HG03565 (cell line): ENCODE data around the gene TIPARP.
"Not testable (repeated sequence)": the region's sequence is repeated elsewhere in the genome, so short reads cannot be mapped to it uniquely, and the experiment has no call there.

Experiments used
- ATAC-seq: cut with Tn5 transposase; IDR thresholded peaks from one replicate; pipeline ENCODE4 v1.9.1; 2021; ENCODE audit warnings: mild to moderate bottlenecking, moderate library complexity; ENCODE audit not compliant: unreplicated experiment

TIPARP gene

DNA sequence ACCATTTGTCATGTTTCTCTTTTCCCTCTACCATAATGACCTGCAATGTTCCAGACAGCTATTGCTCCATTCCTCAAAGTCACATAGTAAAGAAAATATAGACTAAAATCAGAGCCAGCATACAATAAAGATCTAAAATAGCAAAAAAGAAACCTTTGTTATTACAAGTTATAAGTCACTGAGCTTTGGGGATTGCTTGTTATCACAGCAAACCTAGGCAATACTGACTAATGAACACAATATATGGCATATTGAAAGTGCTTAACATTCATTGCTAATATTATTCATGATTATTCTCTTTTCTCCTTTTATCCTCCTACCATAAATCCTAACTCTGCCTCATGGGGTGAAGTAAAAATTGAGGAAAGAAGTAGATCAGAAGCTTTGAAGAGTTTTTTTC lies 27.4 kb upstream of the TIPARP start:
- ATAC-seq = no peak

DNA sequence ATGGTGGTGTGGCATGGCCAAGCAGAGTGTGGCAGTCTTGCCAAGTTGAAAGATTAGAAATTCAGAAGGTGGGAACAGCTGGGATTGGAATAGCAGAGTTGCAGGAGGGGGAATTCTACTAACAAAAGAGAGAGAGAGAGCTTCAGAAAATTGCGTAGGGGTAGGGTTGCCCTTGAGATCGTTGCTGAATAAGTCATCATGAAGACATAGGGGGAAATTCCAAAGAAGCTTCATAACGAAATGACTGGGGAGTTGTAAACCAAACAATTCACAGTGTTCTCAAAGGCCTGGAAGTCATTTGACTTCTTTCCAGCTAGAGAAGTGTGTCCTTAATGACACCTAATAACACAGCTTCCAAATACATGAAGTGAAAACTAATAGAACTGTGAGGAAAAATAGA lies 26.3 kb upstream of the TIPARP start:
- ATAC-seq = no peak

DNA sequence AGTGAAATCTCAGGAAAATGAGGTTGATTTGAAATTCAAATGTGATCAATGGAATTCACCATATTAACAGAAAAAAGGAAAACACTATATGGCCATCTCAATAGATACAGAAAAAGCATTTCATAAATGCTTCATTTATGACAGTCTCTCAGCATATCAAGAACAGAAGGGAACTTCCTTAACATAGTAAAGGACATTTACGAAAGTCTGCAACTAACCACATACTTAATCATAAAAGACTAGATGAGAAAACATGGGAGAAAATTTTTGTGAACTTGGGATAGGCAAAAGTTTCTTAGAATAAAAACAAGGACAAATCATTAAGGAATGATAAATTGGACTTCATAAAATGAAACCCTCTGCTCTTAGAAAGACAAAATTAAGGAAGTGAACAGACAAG lies 24.7 kb upstream of the TIPARP start:
- no peak for ATAC-seq

DNA sequence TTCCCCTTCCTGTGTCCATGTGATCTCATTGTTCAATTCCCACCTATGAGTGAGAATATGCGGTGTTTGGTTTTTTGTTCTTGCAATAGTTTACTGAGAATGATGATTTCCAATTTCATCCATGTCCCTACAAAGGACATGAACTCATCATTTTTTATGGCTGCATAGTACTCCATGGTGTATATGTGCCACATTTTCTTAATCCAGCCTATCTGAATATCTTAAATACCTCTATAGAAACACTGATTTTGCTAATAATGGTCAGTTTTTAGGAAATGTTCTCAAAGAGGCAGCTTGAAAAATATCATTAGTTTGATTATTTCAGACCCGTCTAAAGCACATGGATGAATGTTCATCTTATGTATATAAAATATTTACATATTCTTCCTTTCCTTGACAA lies 21.7 kb upstream of the TIPARP start:
- ATAC-seq = not testable (repeated sequence)

DNA sequence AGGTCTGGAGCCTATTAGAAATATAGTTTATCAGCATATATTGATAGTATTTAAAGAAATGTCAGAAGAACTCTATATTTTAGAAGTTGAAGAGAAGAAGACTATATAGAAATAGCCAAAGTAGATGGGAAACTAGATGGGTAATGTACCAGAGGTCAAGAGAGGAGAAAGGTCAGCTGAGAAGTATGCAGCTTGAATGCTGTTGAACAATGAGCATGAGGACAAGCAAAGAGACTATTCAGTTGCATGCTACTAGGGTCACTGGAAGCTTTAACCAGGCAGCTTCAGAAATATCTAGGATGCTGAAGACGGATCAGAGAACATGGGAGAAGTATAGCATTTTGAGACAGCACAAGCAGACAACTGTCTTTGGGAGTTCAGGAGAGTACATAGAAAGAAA lies 19.6 kb upstream of the TIPARP start:
- ATAC-seq = no peak

DNA sequence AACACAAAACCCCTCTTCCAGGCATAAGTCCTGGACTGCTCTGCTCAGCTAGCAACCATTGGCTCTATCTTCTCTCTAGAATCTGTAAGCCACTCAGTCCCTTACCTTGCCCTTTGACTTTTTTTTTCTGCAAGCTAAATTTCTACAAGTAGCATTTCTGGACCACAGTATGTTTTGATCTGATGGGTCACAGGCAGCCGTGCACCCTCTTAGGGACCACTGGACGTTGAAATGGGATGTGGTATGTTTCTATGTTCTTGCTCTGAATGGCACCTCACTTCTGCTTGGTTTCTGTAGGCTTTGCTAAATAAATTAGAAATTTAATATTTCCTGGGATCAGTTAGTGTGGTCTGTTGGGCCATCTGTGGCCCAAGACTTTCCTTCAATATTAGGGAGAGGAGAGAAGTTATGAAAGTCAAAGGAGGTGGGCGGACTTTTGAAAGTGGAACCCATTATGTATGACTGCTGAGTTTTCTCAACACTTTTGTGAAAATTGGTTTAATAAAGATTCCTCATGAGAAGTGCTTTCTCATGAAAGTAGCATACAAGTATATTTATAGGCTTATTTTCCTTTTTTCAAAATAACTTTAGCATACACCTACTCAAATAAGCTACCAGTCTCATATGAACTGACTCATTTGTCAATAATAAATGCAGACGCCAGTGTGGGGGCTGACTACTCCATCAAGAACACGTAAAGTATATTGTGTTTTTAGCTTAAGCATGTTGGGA lies 18.4 kb upstream of the TIPARP start:
- peak; percentile 41 for ATAC-seq

DNA sequence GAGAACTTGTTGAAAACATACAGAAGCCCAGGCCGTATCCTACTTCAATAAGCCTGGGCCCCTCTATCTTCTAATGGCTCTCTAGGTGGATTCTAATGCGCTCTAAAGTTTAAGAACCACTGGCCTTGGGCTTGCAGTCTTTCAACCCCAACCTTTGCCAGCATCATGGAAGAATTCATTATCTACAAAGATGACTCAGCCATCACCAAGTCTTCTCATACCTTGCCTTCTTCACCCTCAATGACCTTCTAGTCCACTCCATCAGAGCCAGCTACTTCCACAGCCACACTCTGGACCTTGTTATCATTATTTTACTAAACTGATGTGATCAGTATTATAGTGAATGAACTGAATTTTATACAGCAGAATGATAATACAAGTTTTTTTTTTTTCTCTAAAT lies 16.9 kb upstream of the TIPARP start:
- no peak for ATAC-seq

DNA sequence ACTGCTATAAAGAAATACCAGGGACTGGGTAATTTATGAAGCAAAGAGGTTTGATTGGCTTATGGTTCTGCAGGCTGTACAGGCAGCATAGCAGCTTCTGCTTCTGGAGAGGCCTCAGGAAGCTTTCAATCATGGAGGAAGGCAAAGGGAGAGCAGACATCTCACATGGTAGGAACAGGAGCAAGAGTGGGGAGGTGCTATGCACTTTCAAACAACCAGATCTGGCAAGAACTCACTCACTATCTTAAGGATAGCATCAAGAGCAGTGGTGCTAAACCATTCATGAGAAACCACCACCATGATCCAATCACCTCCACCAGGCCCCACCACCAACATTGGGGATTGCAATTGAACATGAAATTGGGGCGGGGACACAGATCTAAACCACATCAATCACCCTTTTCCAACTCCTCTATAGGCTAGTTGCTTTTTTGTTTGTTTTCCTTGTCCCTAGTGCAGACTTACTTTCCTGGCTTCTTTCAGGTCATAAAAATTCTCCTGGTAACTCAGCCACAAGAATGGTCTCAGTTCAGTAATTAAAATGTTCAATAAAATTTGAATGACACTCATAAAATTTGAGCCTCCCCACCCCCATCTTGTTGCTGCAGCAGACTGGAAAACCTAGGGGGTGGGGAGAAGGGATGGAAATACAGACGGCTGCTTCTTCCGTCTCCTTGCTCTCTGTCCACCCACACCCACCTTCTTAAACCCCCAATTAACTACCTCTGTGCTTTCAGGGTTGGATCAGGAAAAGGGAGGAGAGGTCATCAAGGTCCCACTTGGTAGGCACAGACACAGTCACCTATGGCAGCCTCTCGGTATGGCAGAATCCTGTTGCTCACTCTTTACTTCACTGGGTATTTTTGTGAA lies 16.3 kb upstream of the TIPARP start:
- no peak for ATAC-seq

DNA sequence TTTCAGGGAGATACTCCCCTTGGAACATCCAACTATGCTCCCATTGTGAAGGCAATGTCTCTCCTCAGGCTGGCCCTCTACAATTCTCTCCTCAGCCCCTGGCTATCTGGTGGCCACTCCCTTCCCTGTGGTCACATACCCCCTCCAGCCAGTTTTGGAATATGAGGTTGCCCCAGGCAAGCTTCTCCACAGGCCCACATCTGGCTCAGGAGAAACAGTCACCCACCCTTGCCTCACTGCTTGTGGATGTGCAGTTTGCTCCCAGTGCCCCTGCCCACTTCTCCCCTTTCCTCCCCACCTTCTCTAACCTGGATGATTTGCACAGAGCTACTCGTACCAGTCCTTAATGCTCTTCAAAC lies 15.7 kb upstream of the TIPARP start:
- ATAC-seq = no peak

DNA sequence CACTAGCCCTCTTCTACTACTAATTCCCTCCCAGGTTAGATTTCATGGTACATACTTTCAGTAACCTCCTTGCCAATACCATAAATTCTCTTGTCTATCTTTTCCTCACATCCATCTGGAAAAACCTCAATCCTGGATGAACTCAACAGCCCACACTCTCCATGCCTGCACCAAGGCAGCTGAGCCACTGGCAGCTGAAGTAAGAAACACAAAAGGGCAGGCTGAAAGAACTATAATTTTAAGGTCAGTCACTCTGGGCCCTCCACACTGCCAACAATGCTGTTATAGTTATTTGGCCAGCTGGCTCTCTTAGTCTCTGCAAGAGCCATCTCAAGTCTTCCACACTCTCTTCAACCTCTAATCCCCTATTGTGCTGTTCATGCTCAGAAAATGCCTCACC lies 15.1 kb upstream of the TIPARP start:
- ATAC-seq = no peak

DNA sequence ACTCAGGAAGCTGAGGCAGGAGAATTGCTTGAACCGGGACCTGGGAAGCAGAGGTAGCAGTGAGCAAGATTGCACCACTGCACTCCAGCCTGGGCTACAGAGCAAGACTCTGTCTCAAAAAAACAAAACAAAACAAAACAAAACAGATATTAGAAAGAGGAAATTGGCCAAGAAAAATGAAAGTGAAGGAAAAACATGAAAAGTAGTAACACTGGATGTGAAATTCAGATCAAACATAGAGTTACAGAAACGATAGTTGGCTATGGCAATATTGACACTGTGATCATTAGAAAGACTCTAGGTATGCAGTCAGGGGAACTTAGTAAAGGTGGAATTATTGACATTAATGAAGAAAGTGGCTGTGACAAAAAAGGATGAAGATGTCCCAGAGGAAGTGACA lies 13.2 kb upstream of the TIPARP start:
- no peak for ATAC-seq

DNA sequence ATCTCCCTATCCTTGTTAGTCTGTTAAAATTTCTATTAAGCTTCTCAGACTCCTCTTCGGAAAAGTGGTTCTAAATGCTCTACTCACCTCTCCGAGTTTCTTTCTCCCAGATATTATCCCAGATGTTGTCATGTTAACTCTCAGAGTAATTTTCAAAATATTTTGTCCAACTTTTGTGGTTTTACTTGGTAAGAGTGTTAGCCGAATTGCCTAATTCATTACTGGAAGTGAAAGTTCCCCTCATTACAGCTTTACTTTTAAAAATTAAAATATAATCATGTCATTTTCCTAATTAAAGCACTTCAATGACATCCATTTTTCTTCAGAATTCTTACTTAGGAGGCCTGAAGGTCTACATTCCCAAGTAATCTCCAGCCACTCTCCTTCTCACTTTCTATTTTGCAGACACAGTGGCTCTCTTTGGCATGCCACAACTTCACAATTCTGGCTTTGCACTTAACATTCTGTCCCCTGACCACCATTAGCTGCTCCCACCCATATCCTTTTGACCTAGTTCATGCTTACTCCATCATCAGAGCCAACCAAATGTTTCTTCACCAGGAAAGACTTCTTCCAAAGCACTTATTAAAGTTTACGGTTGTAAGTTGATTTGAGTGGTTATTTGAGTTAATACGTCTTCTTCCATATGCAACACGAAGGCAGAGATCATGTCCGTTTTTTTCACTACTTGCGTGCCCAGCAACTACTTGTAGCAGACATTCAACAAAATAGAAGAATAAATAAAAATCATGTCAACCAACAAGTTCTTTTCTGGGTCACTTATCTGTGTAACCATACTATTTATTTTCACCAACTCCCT lies 10.2 kb upstream of the TIPARP start:
- ATAC-seq = no peak

DNA sequence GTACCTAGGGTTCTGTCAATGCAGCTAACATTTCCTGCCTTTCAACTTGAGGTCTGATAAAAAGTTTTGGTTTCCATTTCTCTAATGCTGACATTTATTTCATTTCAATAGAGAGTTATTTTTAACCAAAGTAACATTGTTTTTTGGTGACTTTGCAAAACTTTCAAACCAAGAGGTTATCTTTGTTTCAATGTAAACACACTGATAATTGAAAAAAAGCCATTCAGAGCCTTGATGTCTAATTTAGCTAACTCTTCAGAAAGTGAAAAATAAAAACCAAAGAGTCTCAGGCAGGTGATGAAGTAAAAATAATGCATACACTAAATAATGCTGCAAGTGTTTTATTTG lies 9.6 kb upstream of the TIPARP start:
- ATAC-seq = peak; percentile 71

DNA sequence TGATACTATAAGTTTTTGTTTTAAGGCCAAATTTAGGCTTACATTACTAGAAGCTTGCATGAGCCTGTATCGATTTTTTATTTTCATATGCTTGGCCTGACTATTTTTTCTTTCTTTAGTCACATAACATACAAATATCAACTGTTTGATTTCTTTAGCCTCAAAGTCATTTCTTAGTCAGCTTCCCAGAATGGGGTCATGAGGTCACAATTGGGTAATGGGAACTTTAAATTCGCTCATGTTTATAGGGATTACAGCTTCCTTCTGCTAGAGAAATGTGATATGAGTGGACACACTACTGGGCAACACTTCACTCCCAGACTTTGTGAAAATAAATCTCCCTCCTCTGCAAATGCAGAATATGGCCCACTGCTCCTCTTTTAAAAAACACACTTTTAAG lies 9.1 kb upstream of the TIPARP start:
- ATAC-seq = no peak

DNA sequence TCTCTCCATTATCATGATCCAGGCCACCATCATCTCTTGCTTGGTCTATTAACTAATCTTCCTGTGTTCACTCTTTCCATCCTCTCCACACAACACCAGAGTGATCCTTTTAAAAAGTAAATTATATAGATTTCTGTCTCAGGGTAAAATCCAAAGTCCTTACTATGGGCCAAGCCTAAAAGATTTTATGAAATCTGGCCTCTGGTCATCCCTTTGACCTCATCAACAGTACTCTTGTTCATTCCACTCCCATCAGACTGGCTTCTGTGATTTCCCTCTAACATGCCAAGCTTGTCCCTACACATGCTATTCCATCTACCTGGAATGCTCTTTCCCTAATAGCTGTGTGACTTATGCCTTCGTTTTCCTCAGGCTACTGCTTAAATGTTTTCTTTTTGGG lies 8.3 kb upstream of the TIPARP start:
- ATAC-seq = no peak

DNA sequence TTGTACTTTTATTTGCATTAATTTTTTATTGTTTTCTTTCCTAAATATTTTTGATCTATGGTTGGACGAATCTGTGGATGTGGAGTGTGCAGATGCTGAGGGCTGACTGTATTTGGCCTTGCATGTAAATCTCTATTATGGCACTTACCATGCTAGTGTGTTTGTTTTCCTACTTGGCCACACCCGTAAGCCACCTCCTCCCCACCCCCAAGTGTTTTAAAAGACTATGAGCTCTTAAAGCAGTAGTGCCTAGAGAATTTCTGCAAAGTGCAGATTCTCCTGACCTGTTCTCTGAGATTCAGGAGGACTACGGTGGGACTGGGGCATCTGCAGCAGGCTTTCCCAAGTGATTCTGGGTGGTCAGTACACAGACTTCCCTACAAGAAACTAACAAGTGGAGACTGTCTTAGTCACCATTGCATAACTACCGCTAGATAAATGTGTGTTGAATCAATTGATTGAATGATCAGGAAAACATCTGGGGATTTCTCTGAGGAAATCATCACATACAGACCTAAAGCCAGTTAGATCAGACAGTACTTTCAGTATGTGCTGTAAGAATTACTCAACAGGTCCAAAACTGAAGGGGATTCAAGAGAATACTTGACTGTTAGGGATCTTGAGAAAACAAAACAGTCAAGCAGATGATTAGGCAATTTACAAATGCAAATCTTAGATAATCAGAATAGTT lies 6.2 kb upstream of the TIPARP start:
- ATAC-seq = no peak

DNA sequence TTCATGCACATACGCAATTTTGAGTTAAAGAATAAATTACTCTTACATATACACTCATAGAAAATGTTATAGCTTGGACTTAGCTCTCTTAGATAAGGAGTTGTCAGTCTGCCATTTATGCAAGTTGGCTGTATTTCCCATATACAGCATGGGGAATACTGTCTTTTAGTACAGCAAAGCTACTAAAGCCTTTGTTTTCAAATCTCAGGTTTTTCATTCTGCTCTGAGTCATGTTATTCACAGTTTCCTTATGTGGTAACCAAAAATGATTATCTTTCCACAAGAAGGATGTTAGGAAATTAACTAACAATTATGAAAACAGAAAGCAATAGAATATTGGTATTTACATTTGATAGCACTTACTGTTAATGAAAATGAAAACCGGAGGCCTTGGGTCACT lies 4.3 kb upstream of the TIPARP start:
- no peak for ATAC-seq

DNA sequence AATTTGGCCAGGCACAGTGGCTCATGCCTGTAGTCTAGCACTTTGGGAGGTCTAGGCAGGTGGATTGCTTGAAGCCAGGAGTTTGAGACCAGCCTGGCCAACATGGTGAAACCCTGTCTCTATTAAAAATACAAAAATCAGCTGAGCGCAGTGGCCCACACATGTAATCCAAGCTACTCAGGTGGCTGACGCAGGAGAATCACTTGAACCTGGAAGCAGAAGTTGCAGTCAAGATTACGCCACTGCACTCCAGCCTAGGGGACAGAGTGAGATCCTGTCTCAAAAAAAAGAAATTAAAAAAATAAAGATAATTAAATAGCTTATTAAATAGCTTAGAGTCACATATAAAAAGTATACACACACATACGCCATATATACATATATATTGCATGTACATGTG lies 3.7 kb upstream of the TIPARP start:
- no peak for ATAC-seq

DNA sequence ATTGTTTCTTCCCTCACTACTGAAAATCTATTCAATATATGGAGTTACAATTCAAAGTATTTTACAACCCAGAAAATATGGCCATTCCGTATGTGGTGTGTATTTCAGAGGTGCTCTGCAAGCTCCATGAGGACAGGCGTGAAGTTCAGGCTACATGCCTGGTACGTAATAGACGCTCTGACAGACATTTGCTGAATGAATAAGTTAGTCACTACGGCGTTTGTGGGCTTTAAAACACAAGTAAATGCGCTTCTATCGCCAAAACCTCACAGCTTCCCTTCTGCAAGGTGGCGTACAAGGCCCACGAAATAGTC lies 701 bp upstream of the TIPARP start:
- ATAC-seq = no peak

DNA sequence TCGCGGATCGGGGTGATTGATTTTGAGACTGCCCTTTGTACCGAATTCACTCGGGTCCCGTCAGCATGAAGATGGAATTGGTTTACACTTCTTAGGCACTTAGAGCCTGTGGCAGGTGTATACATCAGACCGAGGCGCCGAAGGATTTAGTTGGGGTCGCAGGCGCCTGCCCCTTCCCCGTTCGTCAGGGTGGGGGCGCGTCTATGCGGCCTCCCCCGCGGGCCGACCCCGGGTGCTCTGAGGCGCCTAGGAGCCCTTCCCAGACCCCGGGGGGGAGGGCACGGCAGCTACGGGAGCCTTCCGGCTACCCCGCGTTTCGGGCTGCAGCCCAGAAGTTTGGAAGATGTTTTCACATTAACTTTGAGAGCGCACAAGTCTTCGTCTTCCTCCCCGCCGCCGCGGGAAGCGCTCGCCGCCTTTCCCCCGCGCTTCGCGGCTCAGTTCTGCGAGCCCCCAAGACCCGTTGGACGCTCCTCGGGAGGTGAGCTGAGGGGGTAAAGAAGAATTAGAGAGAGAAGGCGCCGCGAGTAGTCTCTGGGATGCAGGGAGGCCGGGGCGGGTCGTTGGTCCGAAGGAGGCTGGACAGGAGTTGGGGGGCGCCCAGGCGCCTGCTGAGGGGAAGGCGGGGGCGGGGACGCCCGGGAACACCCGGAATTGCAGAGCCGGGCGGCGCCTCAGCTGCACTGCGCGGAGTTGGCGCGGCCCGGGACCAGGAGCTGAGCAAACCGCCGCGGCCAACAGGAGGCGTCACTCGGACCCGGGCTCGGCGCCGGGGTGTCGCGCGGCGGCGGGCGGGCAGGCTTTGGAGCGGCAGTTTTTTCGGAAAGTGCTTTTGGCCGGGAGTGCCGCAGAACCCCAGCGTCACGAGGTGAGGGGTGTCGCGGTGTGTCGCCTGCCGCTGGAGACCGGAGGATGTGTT lies 780 bp downstream of the TIPARP start:
- no peak for ATAC-seq
